ES-I3 (cell line): Measurements from ENCODE around the gene DDIT3.
"Not testable (repeated sequence)": the region's sequence is repeated elsewhere in the genome, so short reads cannot be mapped to it uniquely, and the experiment has no call there.

Source experiments
- H3K36me3 ChIP-seq: 2 replicates; pipeline ENCODE4 v1.6.1; 2013; ENCODE audit warnings: mild to moderate bottlenecking, low read length, control low read depth, moderate library complexity; ENCODE audit not compliant: insufficient read depth
- H3K4me1 ChIP-seq: 2 replicates; pipeline ENCODE4 v1.6.1; 2013; ENCODE audit warnings: mild to moderate bottlenecking, control low read depth, low read length; ENCODE audit not compliant: insufficient read depth
- H3K9ac ChIP-seq: 2 replicates; pipeline ENCODE4 v1.6.1; 2013; ENCODE audit warnings: low read depth, mild to moderate bottlenecking, low read length, moderate library complexity
- H3K9me3 ChIP-seq: 2 replicates; pipeline ENCODE4 v1.6.1; 2013; ENCODE audit warnings: mild to moderate bottlenecking, low read length, moderate library complexity; ENCODE audit not compliant: control insufficient read depth, insufficient read depth

Gene DDIT3

DNA sequence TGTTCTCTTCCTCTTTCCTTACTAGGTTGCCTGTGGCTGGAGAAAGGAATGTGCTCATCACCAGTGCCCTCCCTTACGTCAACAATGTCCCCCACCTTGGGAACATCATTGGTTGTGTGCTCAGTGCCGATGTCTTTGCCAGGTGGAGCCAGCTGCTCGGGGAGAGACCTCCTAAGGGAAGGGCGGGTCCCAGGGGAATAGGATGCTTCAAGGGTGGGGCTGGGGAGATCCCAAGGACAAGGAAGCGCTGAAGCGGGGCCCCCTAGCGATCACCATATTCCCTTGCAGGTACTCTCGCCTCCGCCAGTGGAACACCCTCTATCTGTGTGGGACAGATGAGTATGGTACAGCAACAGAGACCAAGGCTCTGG is 22.2 kb downstream of the DDIT3 start:
- peaks cover 49% of the 10 kb centered on the region for H3K36me3 ChIP-seq

GRCh38 chr12:57497223-57498131 is 22.8 kb downstream of the DDIT3 start:
- Histone ChIP-seq H3K4me1 (no peaks in the 10 kb centered on the region), H3K9me3 (peaks cover 2% of the 10 kb centered on the region; the same call in 1 of the 2 replicates), H3K36me3 (peaks cover 52% of the 10 kb centered on the region), H3K9ac (no peak overlapping the region)

More for the DNA sequence above, 22.2 kb downstream of the DDIT3 start:
- Histone ChIP-seq H3K9ac (no peak overlapping the region), H3K9me3 (no peaks in the 10 kb centered on the region), H3K4me1 (no peaks in the 10 kb centered on the region)

- Histone ChIP-seq H3K9ac (no peak overlapping the region), H3K36me3 (peaks cover 48% of the 10 kb centered on the region), H3K4me1 (no peaks in the 10 kb centered on the region), H3K9me3 (peaks cover 2% of the 10 kb centered on the region; the same call in 1 of the 2 replicates)
Measured at GRCh38 chr12:57496822-57497221, 23.5 kb downstream of the DDIT3 start.

DNA sequence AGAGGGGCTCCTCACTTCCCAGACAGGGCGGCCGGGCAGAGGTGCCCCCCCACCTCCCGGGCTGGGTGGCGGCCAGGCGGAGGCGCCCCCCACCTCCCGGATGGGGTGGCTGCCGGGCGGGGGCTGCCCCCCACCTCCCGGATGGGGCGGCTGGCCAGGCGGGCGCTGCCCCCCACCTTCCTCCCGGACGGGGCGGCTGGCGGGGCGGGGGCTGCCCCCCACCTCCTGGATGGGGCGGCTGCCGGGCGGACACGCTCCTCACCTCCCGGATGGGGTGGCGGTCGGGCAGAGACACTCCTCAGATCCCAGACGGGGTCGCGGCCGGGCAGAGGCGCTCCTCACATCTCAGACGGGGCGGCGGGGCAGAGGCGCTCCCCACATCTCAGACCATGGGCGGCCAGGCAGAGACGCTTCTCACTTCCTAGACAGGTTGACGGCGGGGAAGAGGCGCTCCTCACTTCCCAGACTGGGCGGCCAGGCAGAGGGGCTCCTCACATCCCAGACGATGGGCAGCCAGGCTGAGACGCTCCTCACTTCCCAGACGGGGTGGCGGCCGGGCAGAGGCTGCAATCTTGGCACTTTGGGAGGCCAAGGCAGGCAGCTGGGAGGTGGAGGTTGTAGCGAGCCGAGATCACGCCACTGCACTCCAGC is 25.1 kb downstream of the DDIT3 start:
- not testable (repeated sequence) for H3K9ac ChIP-seq, H3K9me3 ChIP-seq, H3K4me1 ChIP-seq
- peaks cover 46% of the 10 kb centered on the region for H3K36me3 ChIP-seq

- H3K4me1 ChIP-seq = no peaks in the 10 kb centered on the region
- peaks cover 31% of the 10 kb centered on the region for H3K36me3 ChIP-seq
- peaks cover 2% of the 10 kb centered on the region; the same call in 1 of the 2 replicates for H3K9me3 ChIP-seq
- H3K9ac ChIP-seq = no peak overlapping the region
Measured at GRCh38 chr12:57491393-57492280, 28.7 kb downstream of the DDIT3 start.

GRCh38 chr12:57490126-57490525 is 30.2 kb downstream of the DDIT3 start:
- peaks cover 29% of the 10 kb centered on the region for H3K36me3 ChIP-seq
- H3K9me3 ChIP-seq = peaks cover 2% of the 10 kb centered on the region; the same call in 1 of the 2 replicates
- H3K4me1 ChIP-seq = no peaks in the 10 kb centered on the region
- no peak overlapping the region for H3K9ac ChIP-seq

DNA sequence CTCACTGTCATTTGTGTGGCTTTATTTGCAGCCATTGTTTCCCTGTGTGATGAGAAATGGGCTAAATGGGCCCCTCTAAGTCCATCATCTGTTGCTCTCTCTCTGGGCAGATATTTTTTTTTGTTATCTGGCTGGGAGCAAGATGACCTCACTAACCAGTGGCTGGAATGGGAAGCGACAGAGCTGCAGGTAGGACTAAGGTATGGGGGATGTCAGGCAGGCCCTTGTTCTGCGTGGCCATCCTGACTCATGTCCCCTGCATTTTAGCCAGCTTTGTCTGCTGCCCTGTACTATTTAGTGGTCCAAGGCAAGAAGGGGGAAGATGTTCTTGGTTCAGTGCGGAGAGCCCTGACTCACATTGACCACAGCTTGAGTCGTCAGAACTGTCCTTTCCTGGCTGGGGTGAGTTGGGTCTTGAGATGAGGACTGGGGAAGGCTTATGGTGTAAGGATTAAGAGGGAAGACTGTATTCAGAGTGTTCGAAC is 31.1 kb downstream of the DDIT3 start:
- H3K36me3 ChIP-seq = peaks cover 29% of the 10 kb centered on the region
- H3K4me1 ChIP-seq = no peaks in the 10 kb centered on the region
- peaks cover 2% of the 10 kb centered on the region; the same call in 1 of the 2 replicates for H3K9me3 ChIP-seq
- H3K9ac ChIP-seq = peak overlapping the region; percentile 100

DNA sequence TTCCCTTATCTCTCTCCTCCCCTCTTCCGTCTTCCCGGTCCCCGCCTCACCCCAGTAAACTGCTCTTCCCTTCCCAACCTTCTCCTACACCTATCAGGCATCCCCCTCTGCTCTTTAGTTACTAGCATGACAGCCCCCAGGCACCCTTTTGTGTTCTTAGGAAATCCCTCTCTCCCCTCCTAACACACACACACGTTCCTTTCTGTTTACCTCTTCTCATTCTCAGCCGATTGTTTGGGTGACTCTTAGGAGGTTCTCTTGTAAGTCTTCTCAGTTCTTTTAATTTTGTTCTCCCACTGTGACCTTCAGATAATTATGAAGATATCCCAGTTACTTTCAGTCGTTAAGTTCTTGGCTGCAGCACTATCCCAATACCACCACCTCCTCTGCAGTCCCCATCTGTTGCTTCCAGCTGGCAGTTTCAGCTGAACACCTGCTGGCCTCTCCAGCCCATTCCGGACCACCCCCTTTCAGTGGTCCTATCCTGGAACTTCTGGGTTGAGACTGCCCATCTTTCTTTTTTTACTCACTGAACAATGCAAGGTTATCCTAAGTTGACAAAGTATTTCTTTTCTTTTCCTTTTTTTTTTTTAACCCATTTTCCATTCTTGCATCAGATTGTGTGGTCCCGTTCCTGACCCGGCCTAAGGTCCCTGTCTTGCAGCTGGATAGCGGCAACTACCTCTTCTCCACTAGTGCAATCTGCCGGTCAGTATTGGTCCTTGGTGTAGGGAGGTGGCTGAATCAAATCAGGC is 31.7 kb downstream of the DDIT3 start:
- Histone ChIP-seq H3K4me1 (peaks cover 1% of the 10 kb centered on the region; the same call in 1 of the 2 replicates), H3K9me3 (peaks cover 2% of the 10 kb centered on the region; the same call in 1 of the 2 replicates), H3K36me3 (peaks cover 29% of the 10 kb centered on the region), H3K9ac (peak overlapping the region; percentile 100)

DNA sequence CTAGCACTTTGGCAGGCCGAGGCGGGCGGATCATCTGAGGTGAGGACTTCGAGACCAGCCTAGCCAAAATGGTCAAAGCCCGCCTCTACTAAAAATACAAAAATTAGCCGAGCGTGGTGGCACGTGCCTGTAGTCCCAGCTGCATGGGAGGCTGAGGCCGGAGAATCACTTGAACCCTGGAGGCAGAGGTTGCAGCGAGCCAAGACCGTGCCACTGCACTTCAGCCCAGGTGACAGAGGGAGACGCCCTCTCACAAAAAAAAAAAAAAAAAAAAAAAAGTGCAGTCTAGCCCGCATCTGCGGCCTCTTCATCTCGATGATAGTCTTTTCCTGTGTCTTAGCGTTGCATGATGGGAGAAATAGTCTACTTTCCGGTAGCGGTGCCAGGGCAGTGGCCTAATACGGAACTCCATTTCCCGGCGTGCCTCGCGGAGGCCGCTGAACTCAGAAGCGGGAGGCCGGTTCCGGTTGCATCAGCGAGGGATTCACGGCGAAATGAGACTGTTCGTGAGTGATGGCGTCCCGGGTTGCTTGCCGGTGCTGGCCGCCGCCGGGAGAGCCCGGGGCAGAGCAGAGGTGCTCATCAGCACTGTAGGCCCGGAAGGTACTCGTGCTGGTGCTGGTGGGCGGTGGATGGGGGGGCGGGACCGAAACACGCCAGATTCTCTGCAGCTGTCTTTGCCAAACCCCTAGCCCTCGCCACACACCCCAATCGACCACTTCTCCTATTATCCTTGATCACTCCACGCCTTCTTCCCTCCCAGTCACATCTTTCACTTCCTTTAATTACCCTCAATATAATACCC is 32.5 kb downstream of the DDIT3 start, which contains the start of gene MARS1:
Gene MARS1 (plus strand): TSS at position 472 of the 805 bp plus-strand sequence. CDS start 23 bp downstream, at position 495.
- Histone ChIP-seq H3K4me1 (peaks cover 7% of the 10 kb centered on the region; the same call in 1 of the 2 replicates), H3K36me3 (peaks cover 26% of the 10 kb centered on the region), H3K9ac (peak within 1 kb of the TSS; percentile 100), H3K9me3 (no peaks in the 10 kb centered on the region)

DNA sequence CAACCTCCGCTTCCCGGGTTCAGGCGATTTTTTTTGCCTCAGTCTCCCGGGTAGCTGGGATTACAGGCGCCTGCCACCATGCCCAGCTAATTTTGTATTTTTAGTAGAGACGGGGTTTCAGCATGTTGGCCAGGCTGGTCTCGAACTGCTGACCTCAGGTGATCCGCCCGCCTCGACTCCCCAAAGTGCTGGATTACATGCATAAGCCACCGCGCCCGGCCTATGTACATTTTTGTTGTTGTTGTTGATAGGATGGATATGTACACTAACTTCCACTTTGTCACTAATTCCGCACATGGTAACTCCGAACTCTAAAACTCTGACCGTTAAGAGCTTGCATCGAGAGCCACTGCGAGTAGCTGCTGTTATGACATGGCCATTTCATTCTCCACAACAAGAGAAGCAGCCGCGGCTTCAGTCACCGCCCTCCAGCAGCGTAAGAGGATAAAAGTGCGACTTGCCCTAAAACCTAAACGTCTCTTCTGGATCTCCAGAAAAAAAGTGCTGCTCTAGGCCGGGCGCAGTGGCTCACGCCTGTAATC is 33.2 kb downstream of the DDIT3 start:
- Histone ChIP-seq H3K36me3 (peaks cover 26% of the 10 kb centered on the region), H3K4me1 (peaks cover 7% of the 10 kb centered on the region; the same call in 1 of the 2 replicates), H3K9ac (peak overlapping the region; percentile 39), H3K9me3 (no peaks in the 10 kb centered on the region)

DNA sequence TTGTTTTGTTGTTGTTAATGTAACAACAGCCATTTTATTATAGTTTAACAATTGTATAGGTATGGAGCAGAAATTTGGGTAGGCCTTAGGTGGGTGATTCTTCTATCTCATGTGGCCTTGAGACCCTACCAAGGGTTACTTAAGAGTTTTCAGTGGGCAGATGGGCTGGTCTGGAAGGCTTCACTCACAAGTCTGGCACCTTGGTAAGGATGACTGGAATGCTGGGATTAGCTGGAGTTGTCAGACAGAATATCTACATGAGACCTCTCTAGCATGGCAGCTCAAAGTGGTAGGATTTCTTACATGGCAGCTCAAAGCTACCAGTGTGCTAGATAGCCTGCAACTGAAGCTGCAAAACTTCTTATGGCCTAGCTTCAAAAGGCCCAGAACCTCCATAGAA is 34.6 kb downstream of the DDIT3 start:
- peaks cover 14% of the 10 kb centered on the region for H3K4me1 ChIP-seq
- no peaks in the 10 kb centered on the region for H3K9me3 ChIP-seq
- H3K36me3 ChIP-seq = peaks cover 17% of the 10 kb centered on the region
- no peak overlapping the region for H3K9ac ChIP-seq

DNA sequence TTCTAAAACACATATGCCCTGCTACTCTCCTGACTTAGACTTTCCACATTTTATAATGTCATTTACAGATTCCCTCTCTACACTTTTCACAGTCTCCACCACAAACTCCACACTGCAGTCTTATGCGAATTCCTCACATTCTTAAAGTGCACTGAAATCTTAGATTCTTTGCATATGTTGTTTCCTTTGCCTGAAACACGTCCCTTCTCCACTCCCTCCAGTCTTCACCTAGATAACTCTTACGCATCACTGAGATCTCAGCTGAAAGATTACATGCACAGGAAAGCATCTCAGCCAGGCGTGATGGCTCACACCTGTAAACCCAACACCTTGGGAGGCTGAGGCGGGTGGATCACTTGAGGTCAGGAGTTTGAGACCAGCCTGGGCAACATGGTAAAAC is 36.8 kb downstream of the DDIT3 start:
- H3K9me3 ChIP-seq = no peaks in the 10 kb centered on the region
- H3K4me1 ChIP-seq = peaks cover 14% of the 10 kb centered on the region
- no peaks in the 10 kb centered on the region for H3K36me3 ChIP-seq
- H3K9ac ChIP-seq = no peak overlapping the region
